Raji (cell line): ENCODE data around the gene MFSD11.

Source experiments
- POLR2A ChIP-seq: IDR thresholded peaks from 2 replicates; pipeline ENCODE4 v1.6.1; 2011; ENCODE audit warnings: low read depth, low read length, control low read depth; ENCODE audit not compliant: insufficient read depth

Gene MFSD11

GRCh38 chr17:76737676-76738467 lies at the start of gene MFSD11:
TSS of gene MFSD11 (plus strand) at chr17:76738119. CDS start at chr17:76738353, 234 bp downstream.
- no peak; the same call in none of the 2 replicates for TF ChIP-seq POLR2A

GRCh38 chr17:76688165-76688622 lies 49.7 kb upstream of the MFSD11 start:
- TF ChIP-seq POLR2A = no peak

GRCh38 chr17:76689859-76690258 lies 48.1 kb upstream of the MFSD11 start:
- no peak for TF ChIP-seq POLR2A

GRCh38 chr17:76690596-76691280 lies 47.2 kb upstream of the MFSD11 start:
- TF ChIP-seq POLR2A = no peak

GRCh38 chr17:76691379-76692191 lies 46.3 kb upstream of the MFSD11 start:
- no peak for TF ChIP-seq POLR2A

- TF ChIP-seq POLR2A = no peak
These were observed 42.7 kb upstream of the MFSD11 start for GRCh38 chr17:76695059-76695831.

- no peak for TF ChIP-seq POLR2A
These were observed 40.9 kb upstream of the MFSD11 start for GRCh38 chr17:76696763-76697701.

- no peak for TF ChIP-seq POLR2A
These were observed 40.0 kb upstream of the MFSD11 start for GRCh38 chr17:76697702-76698465.

GRCh38 chr17:76700270-76700616 lies 37.7 kb upstream of the MFSD11 start:
- no peak for TF ChIP-seq POLR2A

GRCh38 chr17:76700617-76701470 lies 37.1 kb upstream of the MFSD11 start:
- TF ChIP-seq POLR2A = no peak

- TF ChIP-seq POLR2A = no peak
These were observed 36.4 kb upstream of the MFSD11 start for GRCh38 chr17:76701471-76701967.

GRCh38 chr17:76702076-76702475 lies 35.8 kb upstream of the MFSD11 start:
- TF ChIP-seq POLR2A = no peak
